Memory B cell (primary cell): Measurements from ENCODE around the gene SBNO2.

ENCODE experiments used
- ATAC-seq: fragments of 150-1000 bp; cut with Tn5 transposase; 2 replicates; pipeline ENCODE4 v1.10.0; 2021; ENCODE audit warnings: low read depth, mild to moderate bottlenecking, moderate library complexity
- DNase-seq, 2 donors: peaks; one replicate each; pipeline ENCODE4 v3.0.0; 2022; ENCODE audit warnings: low spot score in 2 of 2
- H3K27ac Mint-ChIP-seq: one replicate; pipeline ENCODE4 v1.8.0; 2022; ENCODE audit warnings: mild to moderate bottlenecking, moderate library complexity, mixed read lengths
- H3K27me3 Mint-ChIP-seq: one replicate; pipeline ENCODE4 v1.8.0; 2022; ENCODE audit warnings: mixed read lengths
- H3K36me3 Mint-ChIP-seq: one replicate; pipeline ENCODE4 v1.8.0; 2022; ENCODE audit warnings: mild to moderate bottlenecking, mixed read lengths
- H3K4me1 Mint-ChIP-seq: one replicate; pipeline ENCODE4 v1.8.0; 2022; ENCODE audit warnings: mixed read lengths
- H3K4me3 Mint-ChIP-seq: one replicate; pipeline ENCODE4 v1.8.0; 2022; ENCODE audit warnings: mild to moderate bottlenecking, moderate library complexity, mixed read lengths
- H3K9me3 Mint-ChIP-seq: one replicate; pipeline ENCODE4 v1.8.0; 2022; ENCODE audit warnings: mixed read lengths

Gene SBNO2

GRCh38 chr19:1168572-1169410 is 5.3 kb downstream of the SBNO2 start:
- Mint-ChIP-seq H3K4me3 (peak overlapping the region; percentile 43), H3K4me1 (peaks cover 15% of the 10 kb centered on the region), H3K36me3 (no peaks in the 10 kb centered on the region), H3K9me3 (no peaks in the 10 kb centered on the region), H3K27me3 (no peaks in the 10 kb centered on the region), H3K27ac (no peak overlapping the region)
- DNase-seq = no peak
- no peak for ATAC-seq

GRCh38 chr19:1167687-1168571 is 6.1 kb downstream of the SBNO2 start:
- no peaks in the 10 kb centered on the region for H3K9me3 Mint-ChIP-seq
- peaks cover 17% of the 10 kb centered on the region for H3K4me1 Mint-ChIP-seq
- no peak for DNase-seq
- no peak overlapping the region for H3K27ac Mint-ChIP-seq
- no peaks in the 10 kb centered on the region for H3K27me3 Mint-ChIP-seq
- no peak for ATAC-seq
- no peaks in the 10 kb centered on the region for H3K36me3 Mint-ChIP-seq
- H3K4me3 Mint-ChIP-seq = no peak overlapping the region

- no peak for DNase-seq
- ATAC-seq = no peak
- Mint-ChIP-seq H3K9me3 (no peaks in the 10 kb centered on the region), H3K4me3 (no peak overlapping the region), H3K27ac (no peak overlapping the region), H3K36me3 (no peaks in the 10 kb centered on the region), H3K4me1 (peaks cover 21% of the 10 kb centered on the region), H3K27me3 (no peaks in the 10 kb centered on the region)
Observed at GRCh38 chr19:1166872-1167573, 7.0 kb downstream of the SBNO2 start.

GRCh38 chr19:1164684-1165531 is 9.2 kb downstream of the SBNO2 start:
- H3K36me3 Mint-ChIP-seq = no peaks in the 10 kb centered on the region
- H3K4me1 Mint-ChIP-seq = peaks cover 17% of the 10 kb centered on the region
- ATAC-seq = no peak
- no peak overlapping the region for H3K4me3 Mint-ChIP-seq
- H3K27ac Mint-ChIP-seq = peak overlapping the region; percentile 55
- no peak for DNase-seq
- no peaks in the 10 kb centered on the region for H3K9me3 Mint-ChIP-seq
- no peaks in the 10 kb centered on the region for H3K27me3 Mint-ChIP-seq

GRCh38 chr19:1163934-1164683 is 10.0 kb downstream of the SBNO2 start:
- no peaks in the 10 kb centered on the region for H3K36me3 Mint-ChIP-seq
- H3K9me3 Mint-ChIP-seq = no peaks in the 10 kb centered on the region
- no peak for ATAC-seq
- H3K4me1 Mint-ChIP-seq = peaks cover 14% of the 10 kb centered on the region
- no peak for DNase-seq
- H3K27ac Mint-ChIP-seq = no peak overlapping the region
- no peaks in the 10 kb centered on the region for H3K27me3 Mint-ChIP-seq
- H3K4me3 Mint-ChIP-seq = no peak overlapping the region

GRCh38 chr19:1163283-1163933 is 10.7 kb downstream of the SBNO2 start:
- Mint-ChIP-seq H3K4me1 (peaks cover 14% of the 10 kb centered on the region), H3K36me3 (no peaks in the 10 kb centered on the region), H3K27me3 (no peaks in the 10 kb centered on the region), H3K9me3 (no peaks in the 10 kb centered on the region), H3K4me3 (no peak overlapping the region), H3K27ac (peak overlapping the region; percentile 14)
- DNase-seq (no peak), ATAC-seq (no peak)

- Mint-ChIP-seq H3K27ac (peak overlapping the region; percentile 14), H3K4me3 (no peak overlapping the region), H3K4me1 (peaks cover 14% of the 10 kb centered on the region), H3K27me3 (no peaks in the 10 kb centered on the region), H3K36me3 (no peaks in the 10 kb centered on the region), H3K9me3 (no peaks in the 10 kb centered on the region)
- DNase-seq = no peak
- ATAC-seq = peak; percentile 24
Observed at GRCh38 chr19:1162404-1163282, 11.4 kb downstream of the SBNO2 start.

GRCh38 chr19:1161716-1162115 is 12.4 kb downstream of the SBNO2 start:
- Mint-ChIP-seq H3K4me3 (no peak overlapping the region), H3K27ac (peak overlapping the region; percentile 73), H3K36me3 (no peaks in the 10 kb centered on the region)

GRCh38 chr19:1159864-1160595 is 14.0 kb downstream of the SBNO2 start:
- no peak for DNase-seq
- H3K27ac Mint-ChIP-seq = peak overlapping the region; percentile 63
- no peaks in the 10 kb centered on the region for H3K9me3 Mint-ChIP-seq
- H3K4me3 Mint-ChIP-seq = no peak overlapping the region
- H3K27me3 Mint-ChIP-seq = no peaks in the 10 kb centered on the region
- H3K4me1 Mint-ChIP-seq = peaks cover 10% of the 10 kb centered on the region
- ATAC-seq = no peak
- no peaks in the 10 kb centered on the region for H3K36me3 Mint-ChIP-seq

More at GRCh38 chr19:1161716-1162115, 12.4 kb downstream of the SBNO2 start:
- H3K27me3 Mint-ChIP-seq = no peaks in the 10 kb centered on the region
- DNase-seq (no peak), ATAC-seq (peak; percentile 72)
- H3K4me1 Mint-ChIP-seq = peaks cover 14% of the 10 kb centered on the region
- H3K9me3 Mint-ChIP-seq = no peaks in the 10 kb centered on the region

- no peak for ATAC-seq
Observed at GRCh38 chr19:1158885-1159448, 15.1 kb downstream of the SBNO2 start.

More at GRCh38 chr19:1158885-1159448, 15.1 kb downstream of the SBNO2 start:
- no peak overlapping the region for H3K27ac Mint-ChIP-seq
- no peak overlapping the region for H3K4me3 Mint-ChIP-seq
- no peak for DNase-seq
- H3K27me3 Mint-ChIP-seq = no peaks in the 10 kb centered on the region
- no peaks in the 10 kb centered on the region for H3K9me3 Mint-ChIP-seq
- no peaks in the 10 kb centered on the region for H3K36me3 Mint-ChIP-seq
- H3K4me1 Mint-ChIP-seq = peaks cover 10% of the 10 kb centered on the region
